ENCODE measurements around the gene STX10. TPM values are rescaled to one million over a fixed set of nuclear protein-coding genes. Genes with fewer than 3 reads are reported as not detected.

The STX10 gene
- total and polyA plus RNA-seq, 9 of the 15 experiments (the other 6 are each of a cell fraction or from before 2014, with no cell fraction given), result 0.51 to 66.3 (median 31.0) TPM

DNA sequence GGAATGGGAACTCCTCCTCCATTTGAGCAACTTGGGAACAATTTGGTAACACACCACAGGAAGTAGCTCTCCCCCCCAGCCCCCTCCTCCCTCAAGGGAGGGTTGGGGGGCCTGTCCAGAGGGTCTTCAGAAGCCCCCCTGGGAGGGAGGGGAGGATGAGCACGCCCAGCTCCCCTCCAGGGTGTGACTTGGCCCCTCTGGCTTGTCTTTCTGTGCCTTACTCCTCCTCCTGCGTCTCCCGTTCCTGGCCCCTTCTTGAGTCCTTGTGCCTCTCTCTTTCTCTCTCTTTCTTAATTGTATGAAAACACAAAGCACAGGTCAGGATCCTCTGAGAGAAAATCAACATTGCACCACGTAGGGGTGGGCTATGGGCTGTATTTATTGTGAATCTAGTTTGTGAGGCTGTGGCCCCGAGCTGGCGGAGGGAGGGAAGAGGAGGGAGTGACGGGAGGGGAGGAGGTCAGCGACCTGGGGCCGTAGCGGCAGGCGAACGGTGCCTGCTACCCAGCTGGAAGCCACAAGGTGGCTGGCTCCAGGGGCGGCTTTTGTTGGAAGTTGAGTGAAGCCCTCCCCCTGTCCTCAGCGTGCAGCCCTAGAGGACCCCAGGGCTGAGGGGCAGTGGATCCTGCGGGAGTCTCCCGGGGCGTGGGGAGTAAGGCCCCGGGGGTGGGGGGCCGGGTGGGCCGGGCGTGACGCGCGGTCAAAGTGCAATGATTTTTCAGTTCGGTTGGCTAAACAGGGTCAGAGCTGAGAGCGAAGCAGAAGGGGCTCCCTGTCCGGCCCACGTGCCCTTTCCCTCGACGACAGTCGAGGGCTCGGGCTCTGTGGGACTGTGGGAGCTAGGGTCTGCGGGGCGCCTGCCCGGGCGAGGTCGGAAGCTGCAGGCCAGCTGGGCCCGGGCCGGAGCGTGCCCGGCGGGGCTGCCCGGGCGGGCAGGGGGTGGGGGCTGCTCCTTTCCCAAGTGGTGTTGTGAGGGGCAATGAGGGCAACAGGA, 53.9 kb downstream of the STX10 start (continued):
- TF ChIP-seq FOSL1 (tag; conservative IDR thresholded peaks at IDR 0.05), result no peak
- no peak for TF ChIP-seq RBM17 (IDR thresholded peaks at IDR 0.05; ENCODE audit: borderline replicate concordance, low read depth, low read length)
- no peak for TF ChIP-seq ZMIZ1 (IDR thresholded peaks at IDR 0.05; ENCODE audit: low read depth in 2 of 2, low read length in 2 of 2)
- TF ChIP-seq KDM4B (IDR thresholded peaks at IDR 0.05; ENCODE audit: borderline replicate concordance in 2 of 2, low read depth in 1 of 2), result no peak
- TF ChIP-seq, protein P1, sequence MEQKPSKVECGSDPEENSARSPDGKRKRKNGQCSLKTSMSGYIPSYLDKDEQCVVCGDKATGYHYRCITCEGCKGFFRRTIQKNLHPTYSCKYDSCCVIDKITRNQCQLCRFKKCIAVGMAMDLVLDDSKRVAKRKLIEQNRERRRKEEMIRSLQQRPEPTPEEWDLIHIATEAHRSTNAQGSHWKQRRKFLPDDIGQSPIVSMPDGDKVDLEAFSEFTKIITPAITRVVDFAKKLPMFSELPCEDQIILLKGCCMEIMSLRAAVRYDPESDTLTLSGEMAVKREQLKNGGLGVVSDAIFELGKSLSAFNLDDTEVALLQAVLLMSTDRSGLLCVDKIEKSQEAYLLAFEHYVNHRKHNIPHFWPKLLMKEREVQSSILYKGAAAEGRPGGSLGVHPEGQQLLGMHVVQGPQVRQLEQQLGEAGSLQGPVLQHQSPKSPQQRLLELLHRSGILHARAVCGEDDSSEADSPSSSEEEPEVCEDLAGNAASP (IDR thresholded peaks at IDR 0.05), result no peak
- peak; percentile 82 to 89 for TF ChIP-seq E2F6 (IDR thresholded peaks at IDR 0.05; ENCODE audit: borderline replicate concordance in 1 of 2, extremely low read depth in 1 of 2, insufficient read depth in 1 of 2, insufficient read length in 1 of 2, low read depth in 1 of 2, low read length in 1 of 2, poor library complexity in 1 of 2, severe bottlenecking in 1 of 2)
- no peak for TF ChIP-seq MEF2D (tag; conservative IDR thresholded peaks at IDR 0.05; ENCODE audit: low read depth)
- no peak for TF ChIP-seq MIER1 (IDR thresholded peaks at IDR 0.05; ENCODE audit: low read depth)
- TF ChIP-seq, protein P2, sequence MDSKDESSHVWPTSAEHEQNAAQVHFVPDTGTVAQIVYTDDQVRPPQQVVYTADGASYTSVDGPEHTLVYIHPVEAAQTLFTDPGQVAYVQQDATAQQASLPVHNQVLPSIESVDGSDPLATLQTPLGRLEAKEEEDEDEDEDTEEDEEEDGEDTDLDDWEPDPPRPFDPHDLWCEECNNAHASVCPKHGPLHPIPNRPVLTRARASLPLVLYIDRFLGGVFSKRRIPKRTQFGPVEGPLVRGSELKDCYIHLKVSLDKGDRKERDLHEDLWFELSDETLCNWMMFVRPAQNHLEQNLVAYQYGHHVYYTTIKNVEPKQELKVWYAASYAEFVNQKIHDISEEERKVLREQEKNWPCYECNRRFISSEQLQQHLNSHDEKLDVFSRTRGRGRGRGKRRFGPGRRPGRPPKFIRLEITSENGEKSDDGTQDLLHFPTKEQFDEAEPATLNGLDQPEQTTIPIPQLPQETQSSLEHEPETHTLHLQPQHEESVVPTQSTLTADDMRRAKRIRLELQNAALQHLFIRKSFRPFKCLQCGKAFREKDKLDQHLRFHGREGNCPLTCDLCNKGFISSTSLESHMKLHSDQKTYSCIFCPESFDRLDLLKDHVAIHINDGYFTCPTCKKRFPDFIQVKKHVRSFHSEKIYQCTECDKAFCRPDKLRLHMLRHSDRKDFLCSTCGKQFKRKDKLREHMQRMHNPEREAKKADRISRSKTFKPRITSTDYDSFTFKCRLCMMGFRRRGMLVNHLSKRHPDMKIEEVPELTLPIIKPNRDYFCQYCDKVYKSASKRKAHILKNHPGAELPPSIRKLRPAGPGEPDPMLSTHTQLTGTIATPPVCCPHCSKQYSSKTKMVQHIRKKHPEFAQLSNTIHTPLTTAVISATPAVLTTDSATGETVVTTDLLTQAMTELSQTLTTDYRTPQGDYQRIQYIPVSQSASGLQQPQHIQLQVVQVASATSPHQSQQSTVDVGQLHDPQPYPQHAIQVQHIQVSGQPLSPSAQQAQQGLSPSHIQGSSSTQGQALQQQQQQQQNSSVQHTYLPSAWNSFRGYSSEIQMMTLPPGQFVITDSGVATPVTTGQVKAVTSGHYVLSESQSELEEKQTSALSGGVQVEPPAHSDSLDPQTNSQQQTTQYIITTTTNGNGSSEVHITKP (IDR thresholded peaks at IDR 0.05; ENCODE audit: partially characterized antibody), result no peak
- TF ChIP-seq GTF2A2 (tag; IDR thresholded peaks at IDR 0.05), result no peak
- no peak for TF ChIP-seq TAF9B (IDR thresholded peaks at IDR 0.05; ENCODE audit: partially characterized antibody)
- no peak for TF ChIP-seq ZNF282 (CRISPR knock-in tag; IDR thresholded peaks at IDR 0.05)
- TF ChIP-seq NBN (IDR thresholded peaks at IDR 0.05; ENCODE audit: low read depth), result no peak; the same call in 1 of the 2 replicates
- TF ChIP-seq HDAC1 (IDR thresholded peaks at IDR 0.05), result no peak

All from K562 (cell line).